Lung (tissue), 12 donors: Measurements from ENCODE around the gene TFCP2. TPM values are rescaled to one million over a fixed set of nuclear protein-coding genes. Genes with fewer than 3 reads are reported as not detected.

Experiments used
- ATAC-seq: fragments of 200-7000 bp; cut with Tn5 transposase; one replicate; pipeline ENCODE4 v1.9.1; 2020; ENCODE audit warnings: moderate number of reproducible peaks; ENCODE audit not compliant: insufficient read depth, low FRiP score
- DNase-seq, 3 donors: peaks; one replicate each; pipeline ENCODE4 v3.0.0-alpha.2; 2013 to 2017
- H3K27ac ChIP-seq, 2 donors: one replicate each; pipeline ENCODE4 v1.5.1; 2013; ENCODE audit warnings: mild to moderate bottlenecking in 2 of 2, moderate library complexity in 2 of 2, control low read depth in 1 of 2, inconsistent platforms in 1 of 2, low read depth in 1 of 2, low read length in 1 of 2
- H3K27me3 ChIP-seq, 3 donors: one replicate each; pipeline ENCODE4 v1.5.1; 2013; ENCODE audit warnings: low read length in 2 of 3; ENCODE audit not compliant: control insufficient read depth in 3 of 3, insufficient read depth in 3 of 3
- H3K36me3 ChIP-seq, 4 donors: one replicate each; pipeline ENCODE4 v1.5.1; 2013; ENCODE audit warnings: low read length in 4 of 4, mild to moderate bottlenecking in 1 of 4, moderate library complexity in 1 of 4; ENCODE audit not compliant: control insufficient read depth in 4 of 4, insufficient read depth in 4 of 4
- H3K4me1 ChIP-seq, 5 donors: one replicate each; pipeline ENCODE4 v1.5.1; 2013; ENCODE audit warnings: low read length in 5 of 5, mild to moderate bottlenecking in 2 of 5, moderate library complexity in 1 of 5; ENCODE audit not compliant: control insufficient read depth in 5 of 5, insufficient read depth in 5 of 5
- H3K4me3 ChIP-seq: one replicate; pipeline ENCODE4 v1.5.1; 2013; ENCODE audit warnings: mild to moderate bottlenecking, control low read depth, moderate library complexity
- H3K9ac ChIP-seq, 2 donors: one replicate each; pipeline ENCODE4 v1.5.1; 2013; ENCODE audit warnings: low read length in 2 of 2, control low read depth in 1 of 2; ENCODE audit not compliant: insufficient read depth in 1 of 2
- H3K9me3 ChIP-seq, 4 donors: one replicate each; pipeline ENCODE4 v1.5.1; 2013; ENCODE audit warnings: low read length in 3 of 4, mild to moderate bottlenecking in 1 of 4, moderate library complexity in 1 of 4; ENCODE audit not compliant: control insufficient read depth in 4 of 4, insufficient read depth in 3 of 4
- WGBS, 2 donors: extraction: QIAGEN DNeasy Blood & Tissue Kit; methylation state at CpG; one replicate each; pipeline ENCODE4 v1.1.7; 2013; 5-methylcytosine and 5-hydroxymethylcytosine counted together
- polyA plus RNA-seq, 2 donors: library from polyadenylated mRNA; stranded (reverse); fragments of 200-250 nt; gene quantifications; one replicate each; pipeline ENCODE4 v1.2.1, GENCODE V29; 2013
- total RNA-seq, 2 donors: library from RNA; depleted of rRNA in 1 of 2; stranded (reverse); fragments of >200 nt in 1 of 2; gene quantifications; one replicate each; pipeline ENCODE4 v1.2.1, GENCODE V29; 2014 to 2021
- TF ChIP-seq, protein P1 (sequence below): IDR thresholded peaks from 2 replicates; pipeline ENCODE4 v1.5.1; 2012; ENCODE audit warnings: mild to moderate bottlenecking; ENCODE audit errors: control extremely low read depth, extremely low read depth
- donor health status: control.
- donor health status: control.
- donor health status: Bipolar disorder and iron deficiency.
- donor health status: healthy.
- donor health status: DM: yes; HTN: yes; CAD: no.

TFCP2 gene
- total and polyA plus RNA-seq, 4 donors: 9.6 to 27.5 (median 19.0) TPM

DNA sequence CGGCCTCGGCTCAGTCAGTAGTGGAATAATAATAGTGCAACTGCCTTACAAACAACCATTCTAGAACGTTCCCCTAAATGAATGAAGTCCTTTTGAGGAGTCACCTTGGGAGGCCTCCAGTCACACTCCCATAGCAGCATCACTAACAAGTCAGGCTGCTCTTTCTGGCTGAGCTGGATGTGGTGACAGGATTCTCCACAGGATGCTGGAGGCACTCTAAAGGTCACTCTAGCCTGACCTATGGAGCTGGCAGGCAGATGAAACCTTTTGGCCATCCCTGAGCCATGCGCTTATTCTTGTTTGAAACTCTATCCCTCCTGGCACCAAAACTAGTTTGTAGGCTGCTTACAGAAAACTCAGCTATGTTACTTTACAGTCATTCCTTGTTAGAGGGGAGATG lies 17.9 kb upstream of the TFCP2 start:
- H3K9ac ChIP-seq: no peak overlapping the region
- TF ChIP-seq, protein P1, sequence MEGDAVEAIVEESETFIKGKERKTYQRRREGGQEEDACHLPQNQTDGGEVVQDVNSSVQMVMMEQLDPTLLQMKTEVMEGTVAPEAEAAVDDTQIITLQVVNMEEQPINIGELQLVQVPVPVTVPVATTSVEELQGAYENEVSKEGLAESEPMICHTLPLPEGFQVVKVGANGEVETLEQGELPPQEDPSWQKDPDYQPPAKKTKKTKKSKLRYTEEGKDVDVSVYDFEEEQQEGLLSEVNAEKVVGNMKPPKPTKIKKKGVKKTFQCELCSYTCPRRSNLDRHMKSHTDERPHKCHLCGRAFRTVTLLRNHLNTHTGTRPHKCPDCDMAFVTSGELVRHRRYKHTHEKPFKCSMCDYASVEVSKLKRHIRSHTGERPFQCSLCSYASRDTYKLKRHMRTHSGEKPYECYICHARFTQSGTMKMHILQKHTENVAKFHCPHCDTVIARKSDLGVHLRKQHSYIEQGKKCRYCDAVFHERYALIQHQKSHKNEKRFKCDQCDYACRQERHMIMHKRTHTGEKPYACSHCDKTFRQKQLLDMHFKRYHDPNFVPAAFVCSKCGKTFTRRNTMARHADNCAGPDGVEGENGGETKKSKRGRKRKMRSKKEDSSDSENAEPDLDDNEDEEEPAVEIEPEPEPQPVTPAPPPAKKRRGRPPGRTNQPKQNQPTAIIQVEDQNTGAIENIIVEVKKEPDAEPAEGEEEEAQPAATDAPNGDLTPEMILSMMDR: no peak
- H3K4me1 ChIP-seq: no peaks in the 10 kb centered on the region
- no peak overlapping the region for H3K4me3 ChIP-seq
- H3K27ac ChIP-seq: no peak overlapping the region
- H3K27me3 ChIP-seq: no peaks in the 10 kb centered on the region
- ATAC-seq (no peak), DNase-seq (no peak)
- WGBS, 2 donors: 92 to 96% methylated on average over 4 of the region's 4 CpGs
- H3K36me3 ChIP-seq: peaks cover 0 to 23% (median 4%) of the 10 kb centered on the region in 4 donors
- no peaks in the 10 kb centered on the region for H3K9me3 ChIP-seq

- no peaks in the 10 kb centered on the region for H3K27me3 ChIP-seq
- DNase-seq: no peak
- peaks cover 0 to 23% (median 4%) of the 10 kb centered on the region in 4 donors for H3K36me3 ChIP-seq
- H3K9me3 ChIP-seq: no peaks in the 10 kb centered on the region
- no peak overlapping the region for H3K4me3 ChIP-seq
- TF ChIP-seq, protein P1: no peak
- H3K9ac ChIP-seq: no peak overlapping the region
- WGBS, 2 donors: 92 to 94% methylated on average over 14 of the region's 14 CpGs
- no peak overlapping the region for H3K27ac ChIP-seq
- ATAC-seq: no peak
- no peaks in the 10 kb centered on the region for H3K4me1 ChIP-seq
Observed at GRCh38 chr12:51189790-51190355, 16.9 kb upstream of the TFCP2 start.

GRCh38 chr12:51188359-51189051 lies 15.6 kb upstream of the TFCP2 start:
- no peak for DNase-seq
- TF ChIP-seq, protein P1: no peak
- 86 to 91% methylated on average over 14 of the region's 14 CpGs for WGBS, 2 donors
- H3K9me3 ChIP-seq: no peaks in the 10 kb centered on the region
- H3K36me3 ChIP-seq: peaks cover 0 to 23% (median 4%) of the 10 kb centered on the region in 4 donors
- no peak overlapping the region for H3K9ac ChIP-seq
- no peak for ATAC-seq
- H3K27me3 ChIP-seq: no peaks in the 10 kb centered on the region
- no peak overlapping the region for H3K4me3 ChIP-seq
- H3K4me1 ChIP-seq: peaks cover 0 to 5% (median 0%) of the 10 kb centered on the region in 5 donors
- no peak overlapping the region for H3K27ac ChIP-seq
